Endothelial cell of umbilical vein (primary cell): Measurements from ENCODE around the gene FSTL4. TPM values are rescaled to one million over a fixed set of nuclear protein-coding genes. Genes with fewer than 3 reads are reported as not detected.

ENCODE experiments used
- BruUV-seq: library from RNA; stranded (reverse); fragments of 400-500 nt; replicated peaks from 2 replicates; lab custom pipeline; 2021; lab: Mats Ljungman, UMichigan
- CTCF ChIA-PET: fragments of 300-600, 350-600 bp; sonication (Branson Sonifier 250); formaldehyde crosslinking; loops from one replicate; lab custom pipeline; 2021; ENCODE audit warnings: antibody characterized with exemption, inconsistent platforms; lab: Charles Lee
- POLR2A ChIA-PET: fragments of 300-600, 350-600 bp; sonication (Branson Sonifier 250); formaldehyde crosslinking; loops from one replicate; lab custom pipeline; 2021; ENCODE audit warnings: antibody characterized with exemption, inconsistent platforms; lab: Charles Lee
- DNase-seq: peaks from one replicate; pipeline ENCODE4 v3.0.0-alpha.2; 2011; ENCODE audit warnings: low read depth, low spot score
- FAIRE-seq: peaks from 2 replicates; lab custom pipeline; 2011; peaks lifted over from hg19 to GRCh38; lab: Jason Lieb, UNC
- H2AFZ ChIP-seq: 2 replicates; pipeline ENCODE4 v1.6.0; 2012; ENCODE audit warnings: low read depth, low read length, control low read depth, inconsistent platforms
- H3K27ac ChIP-seq: 2 replicates; pipeline ENCODE4 v1.5.1; 2011; ENCODE audit warnings: low read depth, mild to moderate bottlenecking, control low read depth, low read length, moderate library complexity; ENCODE audit not compliant: insufficient read depth
- H3K27me3 ChIP-seq, 2 experiments: 2 replicates each; pipeline versions ENCODE4 v1.6.0 to v1.6.1; 2011; ENCODE audit warnings: low read length in 2 of 2, mixed read lengths in 1 of 2; ENCODE audit not compliant: control insufficient read depth in 2 of 2, insufficient read depth in 2 of 2
- H3K36me3 ChIP-seq, 2 experiments: 2 replicates in 1 of 2; 3 replicates in 1 of 2; pipeline ENCODE4 v1.5.1; 2011; ENCODE audit warnings: low read length in 2 of 2, mild to moderate bottlenecking in 1 of 2, moderate library complexity in 1 of 2; ENCODE audit not compliant: control insufficient read depth in 2 of 2, insufficient read depth in 2 of 2; ENCODE audit errors: extremely low read depth in 1 of 2
- H3K4me1 ChIP-seq: 3 replicates; pipeline ENCODE4 v1.5.1; 2011; ENCODE audit warnings: mild to moderate bottlenecking, low read length; ENCODE audit not compliant: control insufficient read depth, insufficient read depth; ENCODE audit errors: extremely low read depth
- H3K4me2 ChIP-seq: 2 replicates; pipeline ENCODE4 v1.6.1; 2011; ENCODE audit warnings: low read length, control low read depth, mixed read lengths; ENCODE audit not compliant: insufficient read depth
- H3K4me3 ChIP-seq, 3 experiments: fragments of 200-600 bp in 1 of 3; sonication (generic), shearing (Covaris generic) in 1 of 3; replicated peaks in 1 of 3; 2 replicates each; pipeline ENCODE4 v1.5.1; 2011 to 2016; ENCODE audit warnings: control low read depth in 3 of 3, low read length in 3 of 3, mild to moderate bottlenecking in 2 of 3, inconsistent platforms in 1 of 3, low read depth in 1 of 3, moderate library complexity in 1 of 3; ENCODE audit not compliant: insufficient read depth in 1 of 3
- H3K79me2 ChIP-seq: 2 replicates; pipeline ENCODE4 v1.6.0; 2012; ENCODE audit warnings: low read length, inconsistent platforms; ENCODE audit not compliant: control insufficient read depth, insufficient read depth
- H3K9ac ChIP-seq: replicated peaks from 2 replicates; pipeline ENCODE3; 2011; ENCODE audit warnings: low read length, control low read depth; ENCODE audit not compliant: insufficient read depth; ENCODE audit errors: extremely low read depth
- H3K9me1 ChIP-seq: replicated peaks from 3 replicates; pipeline ENCODE4 v1.6.0; 2011; ENCODE audit warnings: mild to moderate bottlenecking, low read length; ENCODE audit not compliant: control insufficient read depth, insufficient read depth; ENCODE audit errors: extremely low read depth
- H3K9me3 ChIP-seq: replicated peaks from 2 replicates; pipeline ENCODE4 v1.5.1; 2012; ENCODE audit warnings: low read length, inconsistent platforms; ENCODE audit not compliant: control insufficient read depth, insufficient read depth
- H4K20me1 ChIP-seq: replicated peaks from 2 replicates; pipeline ENCODE3; 2011; ENCODE audit warnings: mild to moderate bottlenecking, low read length; ENCODE audit not compliant: control insufficient read depth, insufficient read depth; ENCODE audit errors: extremely low read depth
- CTCF ChIP-seq, 2 donors: IDR thresholded peaks; 1 replicate in 1 of 2; 2 replicates in 1 of 2; pipeline ENCODE4 v1.5.1; 2011; ENCODE audit warnings: low read length in 2 of 2, mild to moderate bottlenecking in 2 of 2, moderate library complexity in 2 of 2, control low read depth in 1 of 2, inconsistent platforms in 1 of 2, low read depth in 1 of 2; ENCODE audit not compliant: insufficient read depth in 1 of 2; ENCODE audit errors: extremely low read depth in 1 of 2
- EZH2 ChIP-seq: IDR thresholded peaks from 2 replicates; pipeline ENCODE4 v1.6.1; 2012; ENCODE audit warnings: borderline replicate concordance, low read depth, mild to moderate bottlenecking, moderate library complexity, low read length, inconsistent platforms; ENCODE audit not compliant: severe bottlenecking
- FOS ChIP-seq: IDR thresholded peaks from 2 replicates; pipeline ENCODE4 v1.6.1; 2011; ENCODE audit warnings: mild to moderate bottlenecking, low read length, moderate library complexity, borderline replicate concordance; ENCODE audit not compliant: insufficient read depth
- GATA2 ChIP-seq: IDR thresholded peaks from 2 replicates; pipeline ENCODE4 v1.7.0; 2011; ENCODE audit warnings: low read depth, mild to moderate bottlenecking, moderate library complexity, mixed read lengths, low read length; ENCODE audit not compliant: insufficient read length, insufficient read depth
- JUN ChIP-seq: IDR thresholded peaks from 2 replicates; pipeline ENCODE4 v1.6.1; 2011; ENCODE audit warnings: borderline replicate concordance, low read depth; ENCODE audit not compliant: insufficient read length, insufficient read depth
- MYC ChIP-seq: IDR thresholded peaks from one replicate; pipeline ENCODE4 v1.6.1; 2011; ENCODE audit warnings: mild to moderate bottlenecking, low read depth, low read length
- POLR2A ChIP-seq: IDR thresholded peaks from 2 replicates; pipeline ENCODE4 v1.6.1; 2012; ENCODE audit warnings: low read depth, mild to moderate bottlenecking, control low read depth, low read length
- POLR2AphosphoS5 ChIP-seq: IDR thresholded peaks from 2 replicates; pipeline ENCODE4 v1.6.1; 2012; ENCODE audit warnings: low read depth, mild to moderate bottlenecking, control low read depth, low read length, moderate library complexity; ENCODE audit not compliant: insufficient read depth
- dilution Hi-C: fragments of 300-500 bp; cut with MboI; formaldehyde crosslinking; loops from one replicate; pipeline ENCODE4 v1.15.0; 2019; ENCODE audit warnings: low sequenced_read_pairs; ENCODE audit not compliant: extremely low pct_ligation_motif_present
- intact Hi-C: fragments of 100-400 bp; cut with micrococcal nuclease; formaldehyde crosslinking; loops from one replicate; pipeline ENCODE4 v1.10.0; 2022
- polyA plus RNA-seq, 4 experiments: library from polyadenylated mRNA; depleted of rRNA in 3 of 4; stranded (reverse) in 3 of 4; unstranded in 1 of 4; fragments of >200 nt; gene quantifications; 2 replicates each; pipeline versions ENCODE4 v1.2.1 to v1.2.3, GENCODE V29; 2011 to 2012; ENCODE audit warnings: missing spikeins in 1 of 4
- total RNA-seq: library from RNA; stranded (reverse); gene quantifications from 2 replicates; pipeline ENCODE4 v1.2.3, GENCODE V29; 2021
- TF ChIP-seq, protein P1 (sequence below): IDR thresholded peaks from 2 replicates; pipeline ENCODE4 v1.6.1; 2011; ENCODE audit not compliant: insufficient read depth, insufficient read length

The FSTL4 gene
- total and polyA plus RNA-seq, 2 donors (not counting 3 experiments of a cell fraction or from before 2014, with no cell fraction given) = 0.18 TPM; not detected in 1

- FAIRE-seq (no peak), DNase-seq (no peak)
- H3K36me3 ChIP-seq = no peaks in the 10 kb centered on the region
- no peaks in the 10 kb centered on the region for H3K9me3 ChIP-seq
- peaks cover 2 to 7% of the 10 kb centered on the region in 2 experiments for H3K27me3 ChIP-seq
- H3K9me1 ChIP-seq = no peaks in the 10 kb centered on the region
- H3K4me1 ChIP-seq = no peaks in the 10 kb centered on the region
- no peak overlapping the region for H3K27ac ChIP-seq
- TF ChIP-seq EZH2 (no peak), CTCF (IDR thresholded peaks at IDR 0.05; ENCODE audit: extremely low read depth in 1 of 2, insufficient read depth in 1 of 2, low read depth in 1 of 2, low read length in 2 of 2) (no peak), POLR2AphosphoS5 (no peak), JUN (no peak), MYC (no peak), GATA2 (no peak), POLR2A (no peak), FOS (no peak)
- TF ChIP-seq, protein P1, sequence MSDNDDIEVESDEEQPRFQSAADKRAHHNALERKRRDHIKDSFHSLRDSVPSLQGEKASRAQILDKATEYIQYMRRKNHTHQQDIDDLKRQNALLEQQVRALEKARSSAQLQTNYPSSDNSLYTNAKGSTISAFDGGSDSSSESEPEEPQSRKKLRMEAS = no peak
- H3K4me2 ChIP-seq = no peak overlapping the region
- POLR2A ChIA-PET = no interaction called here
- H3K79me2 ChIP-seq = no peaks in the 10 kb centered on the region
- no TSS peak for BruUV-seq
- CTCF ChIA-PET = interaction anchor here (1.1 kb wide), 1 partner anchor 208 kb away, joined by 3 read pairs; no protein-coding TSS in a partner anchor
- H4K20me1 ChIP-seq = no peaks in the 10 kb centered on the region
- no peak overlapping the region for H3K9ac ChIP-seq
- H3K4me3 ChIP-seq = no peak overlapping the region
- dilution Hi-C loops (no loop called here), intact Hi-C loops (no loop called here)
- H2AFZ ChIP-seq = no peak overlapping the region
Measured at GRCh38 chr5:133661389-133661788, 49.0 kb upstream of the FSTL4 start.
